ENCODE data around the gene RPS27A.
"Not testable (repeated sequence)": the region's sequence is repeated elsewhere in the genome, so short reads cannot be mapped to it uniquely, and the experiment has no call there.

RPS27A gene

GRCh38 chr2:55239656-55240222, 7.3 kb downstream of the RPS27A start:
- DNase-seq (ENCODE audit: low spot score), result no peak

GRCh38 chr2:55241582-55241981, 9.1 kb downstream of the RPS27A start:
- DNase-seq (ENCODE audit: low spot score), result not testable (repeated sequence)

GRCh38 chr2:55242617-55243016, 10.1 kb downstream of the RPS27A start:
- DNase-seq (ENCODE audit: low spot score), result no peak

- no peak for DNase-seq (ENCODE audit: low spot score)
Measured at GRCh38 chr2:55245411-55245810, 12.9 kb downstream of the RPS27A start.

- DNase-seq (ENCODE audit: low spot score), result no peak
Measured at GRCh38 chr2:55247025-55247424, 14.5 kb downstream of the RPS27A start.

- no peak for DNase-seq (ENCODE audit: low spot score)
Measured at GRCh38 chr2:55252832-55253231, 20.3 kb downstream of the RPS27A start.

GRCh38 chr2:55259586-55259985, 27.1 kb downstream of the RPS27A start:
- DNase-seq (ENCODE audit: low spot score), result not testable (repeated sequence)

GRCh38 chr2:55268288-55268906, 35.9 kb downstream of the RPS27A start:
- no peak for DNase-seq (ENCODE audit: low spot score)

GRCh38 chr2:55268907-55269644, 36.6 kb downstream of the RPS27A start, which contains the start of gene MTIF2:
Gene MTIF2 (minus strand): TSS chr2:55269231. CDS start chr2:55263858, 5,373 bp downstream.
- DNase-seq (ENCODE audit: low spot score), result peak; percentile 92

- DNase-seq (ENCODE audit: low spot score), result peak; percentile 3
Measured at GRCh38 chr2:55269645-55269990, 37.1 kb downstream of the RPS27A start.

GRCh38 chr2:55274346-55274745, 41.9 kb downstream of the RPS27A start:
- not testable (repeated sequence) for DNase-seq (ENCODE audit: low spot score)

- DNase-seq (ENCODE audit: low spot score), result no peak
Measured at GRCh38 chr2:55277310-55277709, 44.8 kb downstream of the RPS27A start.

- DNase-seq (ENCODE audit: low spot score), result not testable (repeated sequence)
Measured at GRCh38 chr2:55279214-55279835, 46.8 kb downstream of the RPS27A start.

- DNase-seq (ENCODE audit: low spot score), result not testable (repeated sequence)
Measured at GRCh38 chr2:55279859-55280424, 47.5 kb downstream of the RPS27A start.

- not testable (repeated sequence) for DNase-seq (ENCODE audit: low spot score)
Measured at GRCh38 chr2:55280851-55281546, 48.5 kb downstream of the RPS27A start.

GRCh38 chr2:55282110-55282917, 49.8 kb downstream of the RPS27A start:
- DNase-seq (ENCODE audit: low spot score), result peak; percentile 90

- no peak for DNase-seq (ENCODE audit: low spot score)
Measured at GRCh38 chr2:55283083-55283482, 50.6 kb downstream of the RPS27A start.

All from AG08396 (cell line).